Gastrocnemius medialis (tissue), 4 donors: ENCODE results near the gene SPSB2. TPM values are rescaled to one million over a fixed set of nuclear protein-coding genes. Genes with fewer than 3 reads are reported as not detected.

ENCODE experiments used
- ATAC-seq, 2 donors: fragments of 150-250 bp; one replicate each; pipeline ENCODE4 v1.9.1; 2016
- DNase-seq, 2 donors: peaks; one replicate each; pipeline ENCODE4 v3.0.0-alpha.2; 2019
- H3K27ac ChIP-seq, 4 donors: fragments of 200-600 bp; sonication (generic); 1 replicate in 1 of 4; 2 replicates in 3 of 4; pipeline ENCODE4 v1.5.1; 2016 to 2018; ENCODE audit warnings: mild to moderate bottlenecking in 2 of 4, moderate library complexity in 1 of 4
- H3K27me3 ChIP-seq, 3 donors: fragments of 200-600 bp; sonication (generic) in 2 of 3; 1 replicate in 1 of 3; 2 replicates in 2 of 3; pipeline versions ENCODE4 v1.5.1 to v1.6.0; 2016 to 2019; ENCODE audit warnings: mild to moderate bottlenecking in 1 of 3, moderate library complexity in 1 of 3
- H3K36me3 ChIP-seq, 2 donors: fragments of 200-600 bp; sonication (generic) in 1 of 2; one replicate each; pipeline ENCODE4 v1.5.1; 2017 to 2018
- H3K4me1 ChIP-seq, 2 donors: fragments of 200-600 bp; sonication (generic) in 1 of 2; one replicate each; pipeline ENCODE4 v1.5.1; 2016 to 2017; ENCODE audit warnings: mild to moderate bottlenecking in 2 of 2
- H3K4me3 ChIP-seq, 4 donors: fragments of 200-600 bp; sonication (generic) in 3 of 4; 1 replicate in 1 of 4; 2 replicates in 3 of 4; pipeline ENCODE4 v1.5.1; 2016 to 2019; ENCODE audit warnings: mild to moderate bottlenecking in 2 of 4
- H3K9me3 ChIP-seq, 3 donors: fragments of 200-600 bp; sonication (generic) in 2 of 3; 1 replicate in 1 of 3; 2 replicates in 2 of 3; pipeline ENCODE4 v1.5.1; 2016 to 2019
- POLR2A ChIP-seq, 2 donors: fragments of 450-650 bp; IDR thresholded peaks; one replicate each; pipeline ENCODE4 v1.6.1; 2017; ENCODE audit warnings: antibody characterized with exemption in 2 of 2, mild to moderate bottlenecking in 2 of 2, moderate library complexity in 2 of 2
- in situ Hi-C, 4 donors: fragments of 200-750 bp; cut with MboI; loops; one replicate each; pipeline versions ENCODE4 v1.15.0 to v1.8.0; 2017; ENCODE audit warnings: low sequenced_read_pairs in 4 of 4
- intact Hi-C: fragments of 100-400 bp; cut with DNase I; formaldehyde crosslinking; loops from one replicate; pipeline ENCODE4 v1.15.1; 2023; ENCODE audit warnings: low total_unique reads
- total RNA-seq, 4 donors: library from RNA; depleted of rRNA; stranded (reverse); fragments of >200 nt; gene quantifications; one replicate each; pipeline versions ENCODE4 v1.1.0 to v1.2.3, GENCODE V29; 2016
- TF ChIP-seq, protein P1 (sequence below), 5 experiments: fragments of 450-650 bp in 3 of 5; fragments of 200-600 bp in 2 of 5; sonication (generic) in 2 of 5; IDR thresholded peaks in 4 of 5; conservative IDR thresholded peaks in 1 of 5; 1 replicate in 4 of 5; 2 replicates in 1 of 5; pipeline ENCODE4 v1.5.1; 2016 to 2019; ENCODE audit warnings: antibody characterized with exemption in 5 of 5, mild to moderate bottlenecking in 3 of 5, moderate library complexity in 3 of 5

The SPSB2 gene
- total RNA-seq, 4 donors from 2014 or later = 4.6 to 10.0 (median 5.0) TPM

DNA sequence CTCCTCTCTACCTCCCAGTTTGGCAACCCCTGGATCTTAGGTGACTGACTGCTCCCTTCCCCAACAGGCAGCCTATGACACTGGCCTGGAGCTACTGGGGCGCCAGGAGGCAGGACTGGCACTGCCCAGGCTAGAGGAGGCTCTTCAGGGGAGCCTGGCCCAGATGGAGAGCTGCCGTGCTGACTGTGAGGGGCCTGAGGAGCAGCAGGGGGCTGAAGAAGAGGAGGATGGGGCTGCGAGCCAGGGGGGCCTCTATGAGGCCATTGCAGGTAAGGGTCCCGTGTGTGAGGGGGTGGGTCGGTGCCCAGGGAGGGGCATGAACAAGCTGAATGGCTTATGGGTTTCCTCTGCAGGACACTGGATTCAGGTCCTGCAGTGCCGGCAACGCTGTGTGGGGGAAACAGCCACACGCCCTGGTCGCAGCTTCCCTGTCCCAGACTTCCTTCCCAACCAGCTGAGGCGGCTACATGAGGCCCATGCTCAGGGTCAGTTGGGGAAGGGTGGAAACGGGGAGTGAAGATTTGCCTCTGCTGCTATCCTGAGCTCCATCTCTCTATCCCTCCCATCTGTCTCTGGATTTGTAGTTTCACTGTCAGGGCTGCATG is 42.7 kb downstream of the SPSB2 start:
- intact Hi-C loops (no loop called here), in situ Hi-C loops (no loop called here)
- no peak for ATAC-seq
- no peaks in the 10 kb centered on the region for H3K36me3 ChIP-seq
- peaks cover 3 to 11% of the 10 kb centered on the region in 2 donors for H3K4me1 ChIP-seq
- no peak for DNase-seq
- TF ChIP-seq, protein P1, sequence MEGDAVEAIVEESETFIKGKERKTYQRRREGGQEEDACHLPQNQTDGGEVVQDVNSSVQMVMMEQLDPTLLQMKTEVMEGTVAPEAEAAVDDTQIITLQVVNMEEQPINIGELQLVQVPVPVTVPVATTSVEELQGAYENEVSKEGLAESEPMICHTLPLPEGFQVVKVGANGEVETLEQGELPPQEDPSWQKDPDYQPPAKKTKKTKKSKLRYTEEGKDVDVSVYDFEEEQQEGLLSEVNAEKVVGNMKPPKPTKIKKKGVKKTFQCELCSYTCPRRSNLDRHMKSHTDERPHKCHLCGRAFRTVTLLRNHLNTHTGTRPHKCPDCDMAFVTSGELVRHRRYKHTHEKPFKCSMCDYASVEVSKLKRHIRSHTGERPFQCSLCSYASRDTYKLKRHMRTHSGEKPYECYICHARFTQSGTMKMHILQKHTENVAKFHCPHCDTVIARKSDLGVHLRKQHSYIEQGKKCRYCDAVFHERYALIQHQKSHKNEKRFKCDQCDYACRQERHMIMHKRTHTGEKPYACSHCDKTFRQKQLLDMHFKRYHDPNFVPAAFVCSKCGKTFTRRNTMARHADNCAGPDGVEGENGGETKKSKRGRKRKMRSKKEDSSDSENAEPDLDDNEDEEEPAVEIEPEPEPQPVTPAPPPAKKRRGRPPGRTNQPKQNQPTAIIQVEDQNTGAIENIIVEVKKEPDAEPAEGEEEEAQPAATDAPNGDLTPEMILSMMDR (IDR thresholded peaks at IDR 0.05 in 4 of 5, conservative IDR thresholded peaks at IDR 0.05 in 1 of 5) = no peak
- TF ChIP-seq POLR2A (IDR thresholded peaks at IDR 0.05) = no peak
- no peak overlapping the region for H3K4me3 ChIP-seq
- no peaks in the 10 kb centered on the region for H3K9me3 ChIP-seq
- no peak overlapping the region for H3K27ac ChIP-seq
- H3K27me3 ChIP-seq = peaks cover 13 to 42% (median 28%) of the 10 kb centered on the region in 3 donors

DNA sequence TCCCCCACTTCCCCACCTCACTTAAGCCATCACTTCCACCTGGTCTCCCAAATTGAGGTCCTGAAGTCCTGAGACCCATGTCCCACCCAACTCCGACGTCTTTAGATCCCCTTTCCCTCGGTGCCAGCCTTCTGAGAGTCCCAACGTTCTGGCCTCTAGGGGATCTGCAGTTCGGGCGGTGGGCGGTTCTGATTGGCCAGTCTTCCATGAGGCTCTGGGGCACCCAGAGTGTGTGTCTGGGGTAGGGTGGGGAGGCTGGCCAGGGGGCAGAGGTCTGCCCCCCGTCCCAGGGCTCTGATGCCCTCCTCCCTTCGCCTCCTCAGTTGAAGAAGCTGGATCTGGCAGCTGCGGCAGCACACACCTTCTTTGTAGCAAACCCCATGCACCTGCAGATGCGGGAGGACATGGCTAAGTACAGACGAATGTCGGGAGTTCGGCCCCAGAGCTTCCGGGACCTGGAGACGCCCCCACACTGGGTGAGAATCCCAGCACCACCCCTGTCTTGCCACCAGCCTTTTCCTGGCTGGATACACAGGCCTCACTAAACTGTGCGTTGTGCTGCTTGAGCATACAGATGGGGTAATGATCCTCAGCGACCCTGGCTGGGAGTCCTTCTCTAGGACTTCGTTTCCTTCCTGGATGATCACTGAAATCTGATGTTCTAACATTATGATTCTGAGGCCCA is 43.4 kb downstream of the SPSB2 start:
- in situ Hi-C loops = no loop called here
- no peaks in the 10 kb centered on the region for H3K36me3 ChIP-seq
- H3K27me3 ChIP-seq = peaks cover 18 to 48% (median 35%) of the 10 kb centered on the region in 3 donors
- no peak for ATAC-seq
- no peaks in the 10 kb centered on the region for H3K9me3 ChIP-seq
- peaks cover 3 to 11% of the 10 kb centered on the region in 2 donors for H3K4me1 ChIP-seq
- intact Hi-C loops = loop anchor here (5.0 kb wide), 2 partner anchors 77 to 92 kb away; partner anchors contain the start of gene MLF2
- no peak for DNase-seq
- peak overlapping the region in 3 of 4 donors; percentile 50 to 54 (median 52) for H3K27ac ChIP-seq
- TF ChIP-seq POLR2A (IDR thresholded peaks at IDR 0.05) = no peak
- TF ChIP-seq, protein P1 (IDR thresholded peaks at IDR 0.05 in 4 of 5, conservative IDR thresholded peaks at IDR 0.05 in 1 of 5) = no peak
- peak overlapping the region; percentile 49 to 67 (median 64) for H3K4me3 ChIP-seq

DNA sequence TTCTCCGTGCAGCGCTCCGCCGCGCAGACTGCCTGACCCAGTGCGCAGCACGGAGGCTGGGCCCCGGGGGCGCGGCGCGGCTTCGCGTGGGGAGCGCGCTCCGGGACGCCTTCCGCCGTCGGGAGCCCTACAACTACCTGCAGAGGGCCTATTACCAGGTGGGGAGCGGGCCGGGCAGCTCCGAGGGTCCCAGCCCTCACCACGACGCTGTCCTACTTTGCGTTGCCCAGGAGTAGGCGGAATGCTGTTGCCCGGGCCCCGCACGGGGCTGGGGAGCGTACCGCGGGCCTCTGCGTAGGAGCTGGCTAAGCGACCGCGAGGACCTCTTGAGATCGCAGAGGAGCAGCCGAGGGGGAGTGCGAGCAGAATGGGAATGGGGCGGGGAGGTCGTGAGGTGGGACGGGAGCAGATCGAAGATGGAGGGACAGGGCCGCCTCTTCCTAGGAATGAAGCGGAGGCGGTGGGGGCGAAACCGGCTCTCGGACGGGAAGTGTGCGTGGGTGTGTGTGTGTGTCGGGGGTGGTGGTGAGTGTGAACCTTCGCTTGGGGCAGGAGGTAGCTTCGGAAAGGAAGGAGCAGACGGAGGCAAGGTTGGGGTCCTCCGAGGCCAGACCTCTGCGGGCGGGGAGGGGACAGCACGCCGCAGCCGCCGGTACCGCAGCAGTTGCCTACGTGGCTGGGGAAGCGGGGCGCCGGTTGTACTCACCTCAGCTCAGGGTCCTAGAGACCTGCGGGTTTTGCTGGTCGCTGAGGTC is 44.1 kb downstream of the SPSB2 start:
- H3K4me1 ChIP-seq = peaks cover 3 to 11% of the 10 kb centered on the region in 2 donors
- in situ Hi-C loops = no loop called here
- ATAC-seq = no peak

More for the DNA sequence above, 44.1 kb downstream of the SPSB2 start:
- Histone ChIP-seq H3K36me3 (no peaks in the 10 kb centered on the region), H3K9me3 (no peaks in the 10 kb centered on the region), H3K4me3 (peak overlapping the region; percentile 49 to 67 (median 64)), H3K27me3 (peaks cover 18 to 53% (median 36%) of the 10 kb centered on the region in 3 donors), H3K27ac (peak overlapping the region; percentile 28 to 54 (median 51))
- intact Hi-C loops = loop anchor here (5.0 kb wide), 2 partner anchors 77 to 92 kb away; partner anchors contain the start of gene MLF2
- TF ChIP-seq, protein P1 (IDR thresholded peaks at IDR 0.05 in 4 of 5, conservative IDR thresholded peaks at IDR 0.05 in 1 of 5) = no peak
- TF ChIP-seq POLR2A (IDR thresholded peaks at IDR 0.05) = no peak
- DNase-seq = no peak
